Keratinocyte (primary cell): ENCODE results near the gene TBC1D5. TPM values are rescaled to one million over a fixed set of nuclear protein-coding genes. Genes with fewer than 3 reads are reported as not detected.
"Not testable (repeated sequence)": the region's sequence is repeated elsewhere in the genome, so short reads cannot be mapped to it uniquely, and the experiment has no call there.

Source experiments
- DNase-seq: peaks from one replicate; pipeline ENCODE4 v3.0.0-alpha.2; 2011; ENCODE audit warnings: low read depth, missing footprints, low spot score
- FAIRE-seq: peaks from 2 replicates; lab custom pipeline; 2011; peaks lifted over from hg19 to GRCh38; lab: Jason Lieb, UNC
- H2AFZ ChIP-seq: 2 replicates; pipeline ENCODE4 v1.6.0; 2012; ENCODE audit warnings: low read length, control low read depth, inconsistent platforms; ENCODE audit not compliant: control insufficient read depth
- H3K27ac ChIP-seq: 2 replicates; pipeline ENCODE4 v1.5.1; 2011; ENCODE audit warnings: low read length; ENCODE audit not compliant: control insufficient read depth, insufficient read depth
- H3K27me3 ChIP-seq: 3 replicates; pipeline ENCODE4 v1.6.0; 2011; ENCODE audit warnings: low read length; ENCODE audit not compliant: control insufficient read depth, insufficient read depth; ENCODE audit errors: extremely low read depth
- H3K36me3 ChIP-seq, 2 experiments: 2 replicates in 1 of 2; 3 replicates in 1 of 2; pipeline ENCODE4 v1.5.1; 2011; ENCODE audit warnings: low read length in 2 of 2, mild to moderate bottlenecking in 1 of 2; ENCODE audit not compliant: control insufficient read depth in 2 of 2, insufficient read depth in 2 of 2; ENCODE audit errors: extremely low read depth in 1 of 2
- H3K4me1 ChIP-seq: 3 replicates; pipeline ENCODE4 v1.5.1; 2011; ENCODE audit warnings: low read length; ENCODE audit not compliant: control insufficient read depth, insufficient read depth; ENCODE audit errors: extremely low read depth
- H3K4me2 ChIP-seq: 3 replicates; pipeline ENCODE4 v1.6.0; 2011; ENCODE audit warnings: low read depth, low read length; ENCODE audit not compliant: control insufficient read depth, insufficient read depth; ENCODE audit errors: extremely low read depth
- H3K4me3 ChIP-seq, 3 experiments: fragments of 200-600 bp in 1 of 3; sonication (generic) in 1 of 3; 2 replicates in 2 of 3; 3 replicates in 1 of 3; pipeline ENCODE4 v1.5.1; 2011 to 2016; ENCODE audit warnings: low read length in 3 of 3, mild to moderate bottlenecking in 3 of 3, control low read depth in 2 of 3, inconsistent platforms in 1 of 3, low read depth in 1 of 3, mixed read lengths in 1 of 3, mixed run types in 1 of 3, moderate library complexity in 1 of 3; ENCODE audit not compliant: control insufficient read depth in 2 of 3, insufficient read depth in 2 of 3; ENCODE audit errors: extremely low read depth in 1 of 3
- H3K79me2 ChIP-seq: 2 replicates; pipeline ENCODE4 v1.6.0; 2012; ENCODE audit warnings: low read length; ENCODE audit not compliant: control insufficient read depth, insufficient read depth
- H3K9ac ChIP-seq: 3 replicates; pipeline ENCODE4 v1.6.0; 2011; ENCODE audit warnings: low read length; ENCODE audit not compliant: control insufficient read depth, insufficient read depth; ENCODE audit errors: extremely low read depth
- H3K9me1 ChIP-seq: 3 replicates; pipeline ENCODE4 v1.6.0; 2011; ENCODE audit warnings: low read length; ENCODE audit not compliant: control insufficient read depth, insufficient read depth; ENCODE audit errors: extremely low read depth
- H3K9me3 ChIP-seq: 2 replicates; pipeline ENCODE4 v1.5.1; 2012; ENCODE audit warnings: low read depth, low read length; ENCODE audit not compliant: control insufficient read depth
- H4K20me1 ChIP-seq: 3 replicates; pipeline ENCODE4 v1.6.0; 2011; ENCODE audit warnings: low read length; ENCODE audit not compliant: control insufficient read depth, insufficient read depth; ENCODE audit errors: extremely low read depth
- EZH2 ChIP-seq: IDR thresholded peaks from one replicate; pipeline ENCODE4 v1.6.1; 2012; ENCODE audit warnings: inconsistent platforms, mild to moderate bottlenecking, low read length, moderate library complexity
- dilution Hi-C: fragments of 300-500 bp; cut with MboI; formaldehyde crosslinking; loops from one replicate; pipeline ENCODE4 v1.7.0; 2020; ENCODE audit warnings: low sequenced_read_pairs; ENCODE audit not compliant: extremely low pct_ligation_motif_present
- polyA plus RNA-seq, 5 experiments: library from polyadenylated mRNA; depleted of rRNA in 3 of 5; stranded (reverse) in 3 of 5; stranded (forward) in 1 of 5; unstranded in 1 of 5; fragments of >200 nt; gene quantifications; 1 replicate in 1 of 5; 2 replicates in 3 of 5; 3 replicates in 1 of 5; pipeline versions ENCODE4 v1.2.1 to v1.2.3, GENCODE V29; 2011 to 2012; ENCODE audit warnings: missing spikeins in 2 of 5, low read depth in 1 of 5, low replicate concordance in 1 of 5
- TF ChIP-seq, protein P1 (sequence below), 3 experiments: IDR thresholded peaks in 1 of 3; conservative IDR thresholded peaks in 1 of 3; optimal IDR thresholded peaks in 1 of 3; 2 replicates in 2 of 3; 3 replicates in 1 of 3; pipeline versions ENCODE3 to v1.5.1; 2011; ENCODE audit warnings: low read length in 3 of 3, mild to moderate bottlenecking in 3 of 3, moderate library complexity in 2 of 3, control low read depth in 1 of 3, inconsistent platforms in 1 of 3; ENCODE audit not compliant: insufficient read depth in 2 of 3; ENCODE audit errors: extremely low read depth in 1 of 3

TBC1D5 gene
- polyA plus RNA-seq, 1 donor (not counting 4 experiments of a cell fraction or from before 2014, with no cell fraction given): 25.8 TPM

DNA sequence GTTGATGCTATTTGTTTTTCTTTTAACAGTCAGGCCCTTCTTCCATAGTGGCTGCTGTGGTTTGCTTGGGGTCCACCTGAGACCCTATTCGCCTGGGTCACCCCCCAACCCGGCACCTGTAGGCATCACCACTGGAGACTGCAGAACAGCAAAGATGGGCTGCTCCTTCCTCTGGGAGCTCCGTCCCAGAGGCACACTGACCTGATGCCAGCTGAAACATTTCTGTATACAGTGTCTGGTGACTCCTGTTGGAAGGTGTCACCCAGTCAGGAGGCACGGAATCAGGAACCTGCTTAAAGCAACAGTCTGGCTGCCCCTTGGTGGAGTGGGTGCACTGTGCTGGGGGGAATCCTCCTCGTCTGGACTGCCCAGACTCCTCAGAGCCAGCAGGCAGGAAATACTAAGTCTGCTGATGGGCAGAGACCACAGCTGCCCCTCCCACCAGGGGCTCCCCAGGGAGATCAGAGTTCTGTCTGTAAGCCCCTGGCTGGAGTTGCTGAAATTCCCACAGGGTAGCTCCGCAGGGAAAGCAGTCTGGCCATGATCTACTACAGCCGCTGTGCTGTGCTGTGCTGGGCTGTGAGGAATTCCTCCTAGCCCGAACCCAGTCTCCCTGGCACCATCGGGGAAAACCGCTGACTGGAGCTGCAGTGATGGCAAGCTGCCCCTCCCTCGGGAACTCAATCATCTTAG, 248.2 kb downstream of the TBC1D5 start:
- Histone ChIP-seq H3K9me1 (no peaks in the 10 kb centered on the region), H3K27ac (no peak overlapping the region), H4K20me1 (no peaks in the 10 kb centered on the region), H3K4me2 (no peak overlapping the region), H3K27me3 (no peaks in the 10 kb centered on the region), H3K79me2 (no peaks in the 10 kb centered on the region), H3K36me3 (no peaks in the 10 kb centered on the region), H3K4me3 (no peak overlapping the region), H3K9ac (no peak overlapping the region), H3K4me1 (peaks cover 3% of the 10 kb centered on the region), H3K9me3 (no peaks in the 10 kb centered on the region), H2AFZ (no peak overlapping the region)
- no peak for TF ChIP-seq EZH2
- TF ChIP-seq, protein P1, sequence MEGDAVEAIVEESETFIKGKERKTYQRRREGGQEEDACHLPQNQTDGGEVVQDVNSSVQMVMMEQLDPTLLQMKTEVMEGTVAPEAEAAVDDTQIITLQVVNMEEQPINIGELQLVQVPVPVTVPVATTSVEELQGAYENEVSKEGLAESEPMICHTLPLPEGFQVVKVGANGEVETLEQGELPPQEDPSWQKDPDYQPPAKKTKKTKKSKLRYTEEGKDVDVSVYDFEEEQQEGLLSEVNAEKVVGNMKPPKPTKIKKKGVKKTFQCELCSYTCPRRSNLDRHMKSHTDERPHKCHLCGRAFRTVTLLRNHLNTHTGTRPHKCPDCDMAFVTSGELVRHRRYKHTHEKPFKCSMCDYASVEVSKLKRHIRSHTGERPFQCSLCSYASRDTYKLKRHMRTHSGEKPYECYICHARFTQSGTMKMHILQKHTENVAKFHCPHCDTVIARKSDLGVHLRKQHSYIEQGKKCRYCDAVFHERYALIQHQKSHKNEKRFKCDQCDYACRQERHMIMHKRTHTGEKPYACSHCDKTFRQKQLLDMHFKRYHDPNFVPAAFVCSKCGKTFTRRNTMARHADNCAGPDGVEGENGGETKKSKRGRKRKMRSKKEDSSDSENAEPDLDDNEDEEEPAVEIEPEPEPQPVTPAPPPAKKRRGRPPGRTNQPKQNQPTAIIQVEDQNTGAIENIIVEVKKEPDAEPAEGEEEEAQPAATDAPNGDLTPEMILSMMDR (optimal IDR thresholded peaks at IDR 0.05 in 1 of 3, IDR thresholded peaks at IDR 0.05 in 1 of 3, conservative IDR thresholded peaks at IDR 0.05 in 1 of 3; ENCODE audit: extremely low read depth in 1 of 3, insufficient read depth in 2 of 3, low read length in 3 of 3): no peak
- no peak for DNase-seq
- dilution Hi-C loops: no loop called here
- no peak for FAIRE-seq

- Histone ChIP-seq H3K27ac (peak overlapping the region; percentile 24), H3K9ac (no peak overlapping the region), H3K9me1 (no peaks in the 10 kb centered on the region), H3K36me3 (no peaks in the 10 kb centered on the region), H3K79me2 (no peaks in the 10 kb centered on the region), H4K20me1 (no peaks in the 10 kb centered on the region), H3K4me2 (no peak overlapping the region), H3K4me1 (peaks cover 3% of the 10 kb centered on the region), H2AFZ (no peak overlapping the region), H3K27me3 (no peaks in the 10 kb centered on the region), H3K9me3 (no peaks in the 10 kb centered on the region), H3K4me3 (no peak overlapping the region)
- FAIRE-seq: peak; percentile 69
- dilution Hi-C loops: no loop called here
- no peak for DNase-seq
- no peak for TF ChIP-seq EZH2
- TF ChIP-seq, protein P1 (optimal IDR thresholded peaks at IDR 0.05 in 1 of 3, IDR thresholded peaks at IDR 0.05 in 1 of 3, conservative IDR thresholded peaks at IDR 0.05 in 1 of 3; ENCODE audit: extremely low read depth in 1 of 3, insufficient read depth in 2 of 3, low read length in 3 of 3): no peak
Measured at GRCh38 chr3:17491601-17492000, 250.8 kb downstream of the TBC1D5 start.

DNA sequence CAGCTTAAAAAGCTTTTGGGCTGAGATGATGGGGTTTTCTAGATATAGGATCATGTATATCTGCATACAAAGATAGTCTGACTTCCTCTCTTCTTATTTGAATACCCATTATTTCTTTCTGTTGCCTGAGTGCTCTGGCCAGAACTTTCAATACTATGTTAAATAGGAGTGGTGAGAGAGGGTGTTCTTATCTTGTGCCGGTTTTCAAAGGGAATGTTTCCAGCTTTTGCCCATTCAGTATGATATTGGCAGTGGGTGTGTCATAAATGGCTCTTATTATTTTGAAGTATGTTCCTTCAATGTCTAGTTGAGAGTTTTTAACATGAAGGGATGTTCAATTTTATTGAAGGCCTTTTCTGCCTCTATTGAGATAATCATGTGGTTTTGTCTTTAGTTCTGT, 251.2 kb downstream of the TBC1D5 start:
- H3K36me3 ChIP-seq, H3K9ac ChIP-seq, H4K20me1 ChIP-seq, dilution Hi-C loops, FAIRE-seq, H3K4me3 ChIP-seq, H3K9me3 ChIP-seq, H3K27ac ChIP-seq, H3K4me2 ChIP-seq, DNase-seq, H3K4me1 ChIP-seq, H2AFZ ChIP-seq, H3K27me3 ChIP-seq, H3K9me1 ChIP-seq, H3K79me2 ChIP-seq: not testable (repeated sequence)
